DMS153 (cell line): Measurements from ENCODE around the gene RPA1.

ENCODE experiments used
- DNase-seq: peaks from one replicate; lab custom pipeline; 2025; lab: John Stamatoyannopoulos, UW

Gene RPA1

DNA sequence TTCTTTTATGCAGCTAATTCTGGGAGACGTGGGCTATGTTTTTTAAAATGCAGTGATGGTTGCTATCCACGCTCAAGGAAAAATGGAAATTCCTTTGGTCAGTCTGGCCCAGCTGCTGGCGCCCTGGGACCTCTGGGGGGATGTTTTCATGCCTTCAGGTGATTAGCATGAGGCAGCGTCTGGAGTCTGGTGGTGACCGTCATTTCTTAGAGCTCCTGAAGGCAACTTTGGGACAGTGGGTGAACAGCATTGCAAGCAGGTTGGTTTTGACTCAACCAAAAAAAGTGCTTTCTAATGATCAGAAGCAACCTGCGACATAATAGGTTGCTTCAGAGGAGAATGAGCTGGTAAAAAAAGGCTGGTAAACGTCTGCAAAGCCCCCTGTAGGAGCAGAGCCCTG is 82.3 kb downstream of the RPA1 start:
- no peak for DNase-seq

DNA sequence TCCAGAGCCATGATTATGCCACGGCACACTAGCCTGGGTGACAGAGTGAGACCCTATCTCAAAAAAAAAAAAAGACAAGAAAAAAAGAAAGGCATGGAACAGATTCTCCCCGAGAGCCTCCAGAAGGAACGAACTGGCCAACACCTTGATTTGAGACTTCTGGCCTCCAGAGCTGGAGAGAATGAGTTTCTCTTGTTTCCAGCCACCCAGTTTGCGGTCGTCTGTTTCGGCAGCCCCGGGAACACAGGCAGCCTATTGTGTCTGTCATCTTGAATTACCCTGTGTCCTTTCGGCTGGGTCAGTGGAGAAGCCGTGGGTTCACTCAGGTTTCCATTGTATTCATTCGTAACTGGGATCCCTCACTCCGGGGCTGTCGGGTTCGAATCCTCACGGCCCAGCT is 83.9 kb downstream of the RPA1 start:
- DNase-seq = no peak

DNA sequence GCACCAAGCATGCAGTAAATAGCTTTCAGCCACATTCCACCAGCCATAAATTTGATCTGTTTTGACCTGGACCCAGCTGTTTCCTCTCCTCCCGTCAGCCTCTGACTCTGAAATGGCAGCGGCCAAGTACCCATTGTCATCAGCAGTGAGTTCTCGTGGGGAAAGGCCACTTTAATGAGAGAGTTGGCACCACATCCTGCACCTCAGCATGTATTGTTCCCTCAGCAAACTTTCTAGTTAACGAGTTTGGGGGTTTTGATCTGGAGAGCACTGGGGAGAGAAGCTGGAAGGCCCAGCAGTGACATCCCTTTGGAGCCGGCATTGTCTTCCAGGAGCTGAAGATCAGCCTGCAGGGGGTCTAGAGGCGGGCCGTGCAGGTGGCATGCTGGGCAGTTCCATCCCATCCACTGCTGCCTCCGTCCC is 84.9 kb downstream of the RPA1 start:
- DNase-seq = no peak

DNA sequence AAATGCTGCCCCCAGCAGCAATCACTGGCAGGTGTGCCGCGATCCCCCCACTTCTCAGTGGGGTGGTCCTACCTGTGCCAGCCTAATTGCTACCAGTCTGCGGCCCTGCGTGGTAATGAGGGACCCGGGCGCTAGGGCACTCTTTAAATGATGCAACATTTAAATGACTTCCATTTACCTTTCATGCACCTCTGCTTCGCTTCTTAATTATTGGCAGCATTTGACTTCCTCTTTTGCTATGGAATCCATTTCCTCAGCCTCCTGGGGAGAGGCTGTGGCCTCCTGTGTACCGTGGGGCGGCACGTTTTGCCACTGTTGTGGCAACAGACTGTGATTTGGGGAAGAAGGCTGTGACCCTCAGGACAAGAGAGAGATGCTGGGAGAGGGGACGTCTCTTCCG is 86.1 kb downstream of the RPA1 start:
- DNase-seq = no peak

DNA sequence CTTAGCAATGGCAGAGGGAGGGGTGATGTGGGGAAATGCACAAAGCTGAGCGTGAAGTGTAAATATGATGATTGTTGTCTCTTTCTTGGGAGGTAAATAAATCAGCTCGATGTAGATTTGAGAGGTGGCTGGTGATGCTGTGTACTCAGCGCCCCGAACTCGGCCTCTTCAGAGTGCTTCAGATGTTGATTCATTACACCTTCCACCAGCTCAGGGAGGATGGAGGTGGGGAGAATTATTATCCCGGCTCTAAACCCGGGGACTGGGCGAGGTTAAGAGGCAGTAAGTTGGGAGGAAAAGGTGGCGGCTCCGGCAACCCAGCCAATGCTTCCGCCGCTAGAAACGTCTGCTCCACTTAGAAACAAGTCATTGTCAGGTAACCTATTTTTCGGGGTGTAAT is 86.5 kb downstream of the RPA1 start:
- DNase-seq = no peak

DNA sequence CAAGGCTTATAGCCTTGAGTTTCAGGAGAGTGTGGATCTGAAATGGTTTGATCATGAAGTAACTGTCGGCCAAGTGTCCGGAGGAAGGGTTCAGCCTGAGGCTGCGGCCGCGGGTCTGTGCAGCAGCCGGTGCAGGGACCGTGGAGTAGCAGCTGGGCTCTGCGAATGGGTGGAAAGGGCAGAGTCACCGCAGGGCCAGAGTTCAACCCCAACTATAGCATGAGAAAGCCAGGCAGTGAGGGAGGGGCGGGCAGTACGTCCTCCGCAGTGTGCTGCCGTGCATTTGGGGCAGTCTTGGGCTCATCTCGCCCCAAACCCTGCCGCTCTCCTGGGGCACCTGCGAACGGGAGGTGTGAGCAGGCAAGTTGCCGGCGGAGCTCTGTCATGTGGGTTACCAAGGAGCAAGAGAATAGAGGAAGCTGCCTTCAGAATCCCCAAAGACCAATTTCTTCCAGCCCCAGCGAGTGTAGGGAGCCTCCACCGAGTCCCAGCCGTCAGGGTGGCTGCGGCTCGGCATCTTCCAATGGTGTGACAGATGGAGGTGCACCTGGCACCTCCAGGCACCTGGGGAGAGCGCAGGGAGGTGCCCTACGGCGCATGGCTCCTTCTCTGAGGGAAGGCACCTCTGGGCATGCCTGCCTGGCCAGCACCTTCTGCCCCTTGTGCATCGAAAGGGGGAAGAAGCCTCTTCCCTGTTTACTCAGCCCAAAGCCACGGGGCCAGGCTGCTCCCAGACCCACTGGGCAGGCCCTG is 87.3 kb downstream of the RPA1 start:
- DNase-seq = no peak

DNA sequence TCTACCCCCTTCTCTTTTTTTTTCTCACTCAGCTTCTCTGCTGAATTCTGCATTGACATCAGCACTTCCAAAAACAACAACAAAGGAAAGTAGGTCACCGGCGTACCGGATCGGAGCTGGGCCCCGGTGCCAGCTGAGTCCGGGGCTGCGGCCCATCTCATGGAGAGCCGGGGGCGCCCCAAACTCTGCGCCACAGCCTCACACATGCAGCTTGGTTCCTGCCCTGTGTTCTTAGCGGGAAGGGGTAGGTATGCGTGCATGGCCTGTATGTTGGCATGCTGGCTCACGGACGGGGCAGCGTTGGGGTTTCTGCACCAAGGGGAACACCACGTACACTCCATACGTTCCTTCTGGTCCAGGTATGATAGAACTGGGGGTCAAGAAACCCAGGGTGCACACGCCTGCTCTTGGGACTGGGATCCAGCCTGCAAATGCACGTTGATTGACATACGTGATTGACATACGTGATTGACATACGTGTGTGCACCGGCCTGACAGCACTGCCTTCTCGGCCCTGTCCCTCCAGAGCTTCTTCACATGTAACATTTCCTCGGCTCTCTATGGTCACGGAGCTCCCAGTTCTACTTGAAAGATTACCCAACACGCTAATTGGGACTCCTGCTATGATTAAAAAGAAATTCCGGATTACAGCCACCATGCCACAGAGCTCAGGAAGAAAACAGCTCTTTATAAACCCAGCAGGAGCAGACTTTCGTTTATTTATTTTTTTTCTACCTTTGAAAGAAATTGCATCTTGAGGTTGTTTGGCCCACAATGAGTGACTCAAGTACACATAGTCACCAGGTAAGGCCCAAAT is 88.7 kb downstream of the RPA1 start:
- DNase-seq = no peak

DNA sequence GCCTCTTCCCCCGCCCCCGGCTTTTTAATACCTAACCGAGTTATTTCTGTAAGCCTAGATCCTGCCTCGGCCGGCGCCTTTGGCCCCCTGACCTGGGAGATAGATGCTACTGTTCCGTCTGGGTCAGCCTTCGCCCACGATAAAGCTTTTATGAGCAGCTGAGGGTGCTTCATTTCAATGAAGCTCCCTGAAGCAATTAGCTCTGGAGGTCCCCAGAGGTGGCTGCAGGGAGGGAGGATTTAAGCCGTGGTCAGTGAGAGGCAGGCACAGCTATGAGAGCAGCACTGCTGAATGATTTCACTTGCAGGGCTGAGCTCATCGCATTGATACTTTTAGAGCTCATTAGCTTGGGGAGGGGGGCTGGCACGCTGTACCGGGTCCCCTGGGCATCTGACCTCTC is 89.4 kb downstream of the RPA1 start:
- no peak for DNase-seq

DNA sequence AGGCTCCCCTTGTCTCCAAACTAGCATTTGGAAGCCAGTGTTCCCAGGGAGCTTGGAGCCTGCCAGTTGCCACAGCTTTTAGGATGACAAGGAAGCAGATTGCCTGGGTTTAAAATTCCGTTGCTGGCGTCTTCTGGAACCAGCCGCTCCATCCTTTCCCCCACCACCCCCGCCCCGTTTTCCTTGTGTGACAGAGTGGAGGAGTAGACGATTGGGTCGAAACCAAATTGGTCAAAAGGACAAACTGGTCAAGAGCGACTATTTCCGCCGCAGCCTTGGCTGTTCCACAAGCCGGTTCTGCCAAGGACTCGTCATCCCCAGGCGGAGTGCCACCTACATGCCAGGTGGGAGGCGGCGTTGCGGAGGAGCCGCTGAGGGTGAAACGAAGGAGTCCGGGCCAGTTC is 91.1 kb downstream of the RPA1 start:
- DNase-seq = no peak

DNA sequence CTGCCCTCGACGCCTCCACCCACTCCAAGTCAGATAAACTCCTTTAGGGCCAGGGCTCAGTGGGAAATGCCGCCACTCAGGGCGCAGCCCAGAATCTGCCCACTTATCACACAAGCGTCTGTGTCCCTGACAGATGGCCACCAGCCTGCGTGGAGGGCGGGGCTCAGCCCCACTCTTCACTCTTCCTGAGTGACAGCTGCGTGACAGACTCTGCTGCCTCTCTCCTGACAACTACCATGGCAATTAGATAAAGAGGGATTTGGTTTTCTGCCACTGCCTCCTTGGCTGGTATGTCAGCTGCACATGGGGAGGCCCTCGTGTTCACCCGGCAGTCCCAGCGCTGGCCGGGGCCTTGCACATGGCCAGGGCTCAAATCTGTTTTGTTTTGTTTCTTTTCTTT is 99.2 kb downstream of the RPA1 start:
- no peak for DNase-seq

DNA sequence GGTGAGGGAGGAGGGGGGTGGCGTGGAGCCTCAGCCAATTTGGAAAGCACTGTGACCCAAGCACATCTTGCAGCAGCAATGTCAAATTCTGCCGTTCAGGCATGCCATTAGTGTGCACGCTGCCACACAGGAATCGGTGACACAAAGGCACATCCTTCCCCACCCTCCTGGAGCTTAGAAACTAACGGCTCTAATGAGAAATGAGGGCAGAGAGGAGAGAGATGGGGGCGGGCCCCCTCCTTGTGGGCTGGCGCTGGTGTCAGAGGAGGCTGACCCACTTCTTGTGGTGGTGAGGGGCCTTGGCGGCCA is 100.5 kb downstream of the RPA1 start:
- no peak for DNase-seq

DNA sequence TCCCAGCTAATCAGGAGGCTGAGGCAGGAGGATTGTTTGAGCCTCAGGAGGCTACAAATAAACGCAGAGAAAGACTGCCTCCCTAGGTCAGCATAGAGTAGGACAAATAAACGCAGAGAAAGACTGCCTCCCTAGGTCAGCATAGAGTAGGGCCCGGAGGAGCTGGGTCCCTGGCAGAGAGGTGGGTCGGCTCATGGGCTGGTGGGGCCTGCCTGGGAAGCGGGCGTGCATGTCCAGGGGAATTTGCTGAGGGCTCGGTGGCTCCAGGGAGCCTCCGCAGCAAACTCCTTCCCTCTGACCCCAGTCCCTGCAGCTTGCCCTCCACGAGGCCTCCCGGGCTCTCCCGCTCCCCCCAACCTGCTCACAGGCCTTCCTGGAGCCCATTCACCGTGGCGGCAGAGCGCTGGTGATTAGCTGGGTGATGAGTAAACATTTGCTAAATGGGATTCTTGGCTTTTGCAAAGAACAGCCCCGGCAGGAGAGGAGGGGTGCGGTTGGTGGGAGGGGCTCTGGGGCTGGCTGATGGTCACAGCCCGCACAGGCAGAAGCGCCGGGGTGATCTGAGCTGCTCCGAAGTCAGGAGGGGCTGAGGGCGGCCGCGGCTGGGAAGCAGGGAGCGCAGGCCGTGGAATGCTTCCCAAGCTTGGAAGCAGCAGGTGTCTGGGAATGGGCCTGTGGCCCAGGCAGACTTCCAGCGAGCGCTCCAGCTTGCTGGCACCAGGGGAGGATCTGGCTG is 102.2 kb downstream of the RPA1 start:
- peak; percentile 32 for DNase-seq

DNA sequence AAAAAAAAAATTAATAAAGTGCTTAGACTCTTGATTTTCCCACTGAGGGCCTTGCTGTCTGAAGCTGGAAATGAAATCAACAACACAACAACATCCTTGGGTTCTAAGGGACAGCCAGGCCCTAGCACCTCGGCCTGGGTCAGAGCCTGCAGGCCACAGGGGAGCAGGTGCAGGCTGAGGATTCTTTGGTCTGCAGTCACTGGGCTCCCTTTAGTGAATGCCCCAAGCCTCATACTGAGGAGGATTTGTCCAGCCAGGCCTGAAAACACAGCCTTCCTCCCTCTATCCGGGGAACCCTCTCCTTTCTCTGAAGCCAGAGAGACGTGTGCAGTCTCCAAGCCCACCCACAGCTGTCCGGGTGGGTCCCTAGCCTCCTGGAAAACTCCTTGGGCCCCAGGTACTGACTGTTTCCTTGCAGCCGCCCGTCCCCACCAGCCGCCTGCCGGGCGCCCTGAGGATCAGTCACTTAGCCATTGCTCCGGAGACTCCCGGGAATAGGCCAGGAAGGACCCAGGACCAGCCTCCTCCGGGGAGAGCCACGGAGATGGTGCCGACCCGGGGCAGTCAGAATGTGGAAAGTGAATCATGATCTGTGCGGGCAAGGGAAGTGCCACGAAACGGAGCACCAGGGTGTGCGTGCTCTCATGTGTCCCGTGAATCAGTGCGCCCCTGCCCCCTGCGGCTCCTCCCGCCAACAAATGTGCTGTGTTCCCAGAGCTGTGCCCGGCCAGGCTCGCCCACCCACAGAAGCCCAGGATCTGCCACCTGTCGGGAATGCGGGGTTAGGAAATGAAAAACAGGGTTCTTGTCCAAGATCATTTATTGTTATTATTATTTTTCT is 104.3 kb downstream of the RPA1 start:
- DNase-seq = no peak

DNA sequence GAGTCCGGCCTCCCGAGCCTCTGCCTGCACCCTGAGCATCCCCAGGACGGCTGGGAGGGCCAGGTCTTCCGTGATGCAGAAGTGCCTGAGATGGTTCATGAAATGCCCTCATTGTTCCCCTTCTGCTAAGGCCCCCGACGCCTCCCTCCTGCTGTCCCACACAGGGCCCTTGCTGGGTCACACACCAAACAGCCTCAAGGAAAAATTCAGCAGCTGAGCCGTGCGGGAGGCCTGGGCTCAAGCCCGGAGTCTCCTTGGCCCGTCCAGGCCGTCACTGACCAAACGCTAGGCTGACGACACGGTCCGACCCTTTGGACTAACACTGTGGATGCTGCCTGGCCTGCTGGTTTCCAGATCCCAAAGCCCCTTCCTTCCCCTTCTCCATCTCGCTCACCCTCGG is 105.1 kb downstream of the RPA1 start:
- no peak for DNase-seq

DNA sequence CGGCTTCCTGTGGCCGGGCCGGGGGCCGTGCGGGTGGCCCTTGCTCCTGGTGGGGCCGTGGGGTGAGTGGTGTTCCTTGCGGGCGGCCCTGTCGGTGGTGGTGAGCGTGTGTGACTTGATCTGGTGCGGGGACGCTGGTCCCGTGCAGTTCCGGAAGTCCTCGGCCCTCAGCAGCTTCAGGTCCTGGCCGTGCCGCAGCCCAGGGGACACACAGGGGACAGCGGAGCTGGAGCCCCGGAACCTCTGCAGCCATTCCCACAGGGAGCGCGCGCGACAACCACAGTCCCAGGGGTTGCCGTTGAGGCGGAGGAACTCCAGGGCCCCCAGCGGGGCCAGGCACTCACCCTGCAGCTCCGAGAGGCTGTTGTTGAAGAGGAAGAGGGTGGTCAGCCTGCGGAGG is 107.0 kb downstream of the RPA1 start:
- no peak for DNase-seq

DNA sequence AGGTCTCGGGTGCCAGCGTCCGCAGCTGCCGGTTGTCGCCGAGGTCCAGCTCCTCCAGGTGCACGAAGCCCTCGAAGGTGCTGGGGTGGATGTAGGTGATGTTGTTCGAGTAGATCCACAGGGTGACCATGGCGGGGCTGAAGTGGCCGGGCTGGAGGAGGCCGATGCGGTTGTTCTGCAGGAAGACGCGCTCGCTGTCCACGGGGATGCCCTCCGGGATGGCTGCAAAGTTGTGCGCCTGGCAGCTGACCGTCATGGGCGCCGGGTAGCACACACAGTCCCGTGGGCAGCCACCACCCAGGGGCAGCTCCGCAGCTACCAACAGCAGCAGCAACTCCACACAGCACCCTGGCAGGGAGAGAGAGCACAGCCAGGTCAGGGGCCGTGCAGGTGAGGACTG is 107.7 kb downstream of the RPA1 start:
- no peak for DNase-seq

DNA sequence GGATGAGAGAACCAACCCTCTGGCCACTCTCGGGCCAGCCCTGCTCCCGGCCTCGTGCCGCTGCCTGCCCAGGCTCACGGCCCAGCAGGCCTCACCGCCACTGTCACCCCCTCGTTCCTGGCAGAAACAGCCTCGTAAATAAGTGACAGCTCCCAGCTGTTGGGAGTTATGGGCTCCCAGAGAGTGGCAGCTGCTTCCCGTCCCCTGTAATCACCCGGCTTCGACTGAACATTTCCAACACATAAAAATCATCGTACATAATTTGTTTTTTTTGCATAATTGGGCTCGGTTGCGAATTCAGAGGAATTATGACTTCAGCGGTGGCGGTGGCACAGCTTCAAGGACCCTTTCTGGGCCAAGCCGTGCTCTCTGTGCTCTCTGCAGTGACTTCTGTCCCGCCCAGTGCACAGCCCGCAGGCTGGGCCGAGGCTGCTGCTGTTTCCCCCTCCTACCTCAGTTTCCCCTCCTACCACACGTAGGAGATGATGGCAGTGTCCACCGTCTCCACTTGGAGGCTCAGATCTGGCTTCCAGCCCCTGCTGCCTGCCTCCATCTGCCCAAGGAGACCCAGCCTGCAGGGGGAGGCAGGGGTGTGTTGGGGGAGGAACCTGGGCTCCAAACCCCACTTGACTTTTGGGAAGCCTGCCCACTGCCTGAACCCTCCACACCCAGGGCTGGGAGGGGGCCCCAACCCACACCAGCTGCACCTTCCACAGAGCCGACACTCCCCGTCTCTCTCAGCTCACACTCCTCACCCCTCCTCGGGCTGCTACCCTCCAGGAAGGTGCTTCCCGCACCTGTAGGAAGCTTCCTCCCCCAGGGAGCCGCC is 110.4 kb downstream of the RPA1 start:
- no peak for DNase-seq

DNA sequence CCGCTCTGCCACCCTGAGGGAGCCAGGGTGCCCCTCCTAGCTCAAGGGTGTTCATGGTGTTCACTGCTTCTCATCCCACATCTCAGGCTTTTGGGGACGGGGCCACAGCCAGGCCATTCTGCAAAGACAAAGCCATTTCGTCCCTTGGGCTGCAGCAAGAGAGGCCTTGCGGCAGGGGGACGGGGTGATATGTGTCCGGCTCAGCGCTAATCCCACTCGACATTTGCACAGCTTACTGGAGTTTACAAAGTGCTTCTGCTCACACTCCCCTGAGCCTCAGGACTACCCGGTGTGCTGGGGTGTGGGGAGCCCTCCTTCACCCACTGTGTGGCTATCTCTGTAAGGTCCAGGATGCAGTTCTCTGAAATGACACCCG is 111.0 kb downstream of the RPA1 start:
- DNase-seq = no peak

DNA sequence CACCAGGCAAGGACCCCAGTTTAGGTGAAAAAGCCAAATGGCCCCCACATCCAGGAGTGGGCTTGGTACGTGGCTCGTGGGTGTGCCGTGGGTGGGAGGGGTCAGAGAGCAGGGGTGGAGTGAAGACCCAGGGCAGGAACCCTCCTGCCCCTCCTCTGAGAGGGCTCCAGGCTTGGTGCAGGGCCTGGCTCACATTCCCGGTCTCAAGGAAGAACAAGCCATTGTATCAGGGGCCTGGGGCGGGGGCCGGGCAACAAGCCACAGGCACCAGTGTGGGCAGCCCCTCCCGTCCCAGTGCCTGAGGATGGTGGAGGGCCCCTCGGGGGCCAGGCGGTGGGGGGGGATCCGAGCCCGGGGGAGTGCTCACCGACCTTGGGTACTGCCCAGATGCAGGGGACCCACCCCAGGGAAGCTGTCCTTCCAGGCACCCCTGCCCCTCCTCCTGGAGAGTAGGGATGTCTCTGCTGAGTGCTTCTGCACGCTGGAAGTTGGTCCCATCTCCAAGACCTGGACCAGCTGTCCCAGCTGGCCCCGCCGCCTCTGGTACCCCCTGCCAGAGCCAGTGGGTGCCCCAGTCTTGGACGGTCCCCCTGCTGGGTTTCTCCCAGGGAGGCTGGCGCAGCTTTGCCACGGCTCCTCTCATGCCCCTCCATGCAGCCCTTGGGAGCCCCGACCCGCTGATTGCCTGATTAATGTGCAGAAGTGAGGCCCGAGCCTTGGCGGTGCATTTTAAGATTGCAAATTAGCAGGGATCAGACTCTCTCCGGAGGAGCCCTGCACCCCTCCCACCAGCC is 111.7 kb downstream of the RPA1 start:
- no peak for DNase-seq

DNA sequence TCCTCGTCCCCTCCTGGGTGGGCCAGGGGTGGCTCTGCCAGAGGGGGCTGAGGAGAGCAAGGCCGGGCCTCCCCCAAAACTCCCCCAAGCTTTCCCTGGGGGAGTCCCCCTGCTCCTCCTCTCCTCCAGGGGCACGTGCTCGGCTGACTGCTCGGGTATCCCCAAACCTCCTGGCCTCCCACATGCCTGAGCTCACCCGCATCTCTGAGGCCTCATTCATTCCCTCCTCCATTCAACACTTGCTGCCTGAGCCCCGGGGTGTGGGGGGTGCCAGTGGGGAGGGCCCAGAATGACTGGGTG is 112.2 kb downstream of the RPA1 start:
- no peak for DNase-seq
